ENCODE results near the gene CACNA2D4.

- TF ChIP-seq POLR2A (IDR thresholded peaks at IDR 0.05; ENCODE audit: low read depth) (no peak), POLR2AphosphoS5 (IDR thresholded peaks at IDR 0.05) (no peak), EP300 (IDR thresholded peaks at IDR 0.05) (no peak)
- TF ChIP-seq, protein P1, sequence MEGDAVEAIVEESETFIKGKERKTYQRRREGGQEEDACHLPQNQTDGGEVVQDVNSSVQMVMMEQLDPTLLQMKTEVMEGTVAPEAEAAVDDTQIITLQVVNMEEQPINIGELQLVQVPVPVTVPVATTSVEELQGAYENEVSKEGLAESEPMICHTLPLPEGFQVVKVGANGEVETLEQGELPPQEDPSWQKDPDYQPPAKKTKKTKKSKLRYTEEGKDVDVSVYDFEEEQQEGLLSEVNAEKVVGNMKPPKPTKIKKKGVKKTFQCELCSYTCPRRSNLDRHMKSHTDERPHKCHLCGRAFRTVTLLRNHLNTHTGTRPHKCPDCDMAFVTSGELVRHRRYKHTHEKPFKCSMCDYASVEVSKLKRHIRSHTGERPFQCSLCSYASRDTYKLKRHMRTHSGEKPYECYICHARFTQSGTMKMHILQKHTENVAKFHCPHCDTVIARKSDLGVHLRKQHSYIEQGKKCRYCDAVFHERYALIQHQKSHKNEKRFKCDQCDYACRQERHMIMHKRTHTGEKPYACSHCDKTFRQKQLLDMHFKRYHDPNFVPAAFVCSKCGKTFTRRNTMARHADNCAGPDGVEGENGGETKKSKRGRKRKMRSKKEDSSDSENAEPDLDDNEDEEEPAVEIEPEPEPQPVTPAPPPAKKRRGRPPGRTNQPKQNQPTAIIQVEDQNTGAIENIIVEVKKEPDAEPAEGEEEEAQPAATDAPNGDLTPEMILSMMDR (IDR thresholded peaks at IDR 0.05) = no peak
Measured at GRCh38 chr12:1876086-1876485, 42.4 kb downstream of the CACNA2D4 start.

All from esophagus muscularis mucosa (tissue), 4 donors.